CD4-positive, alpha-beta T cell (primary cell): ENCODE measurements around the gene TARS3. TPM values are rescaled to one million over a fixed set of nuclear protein-coding genes. Genes with fewer than 3 reads are reported as not detected.

Experiments
- ATAC-seq: fragments of 200-7000 bp; cut with Tn5 transposase; one replicate; pipeline ENCODE4 v1.10.0; 2022; ENCODE audit warnings: mild to moderate bottlenecking; ENCODE audit not compliant: poor library complexity
- CTCF ChIA-PET: fragments of 350-600 bp; sonication (Branson Sonifier 250); formaldehyde crosslinking; loops from one replicate; lab custom pipeline; 2021; ENCODE audit warnings: antibody characterized with exemption, inconsistent platforms; lab: Charles Lee
- POLR2A ChIA-PET: fragments of 350-600 bp; sonication (Branson Sonifier 250); formaldehyde crosslinking; loops from one replicate; lab custom pipeline; 2021; ENCODE audit warnings: antibody characterized with exemption, inconsistent platforms; lab: Charles Lee
- DNase-seq, 14 experiments: peaks; one replicate each; pipeline ENCODE4 v3.0.0-alpha.2; 2013 to 2020; ENCODE audit warnings: mixed read lengths in 2 of 14
- H3K27ac ChIP-seq, 2 donors: one replicate each; pipeline versions ENCODE4 v1.5.1 to v1.7.0; 2013; ENCODE audit warnings: low read length in 2 of 2, low read depth in 1 of 2, mild to moderate bottlenecking in 1 of 2
- H3K27me3 ChIP-seq, 2 experiments: 1 replicate in 1 of 2; 2 replicates in 1 of 2; pipeline versions ENCODE4 v1.6.1 to v1.7.0; 2013; ENCODE audit warnings: low read length in 2 of 2, control low read depth in 1 of 2, mild to moderate bottlenecking in 1 of 2, moderate library complexity in 1 of 2; ENCODE audit not compliant: insufficient read depth in 2 of 2, control insufficient read depth in 1 of 2
- H3K36me3 ChIP-seq: one replicate; pipeline ENCODE4 v1.6.1; 2013; ENCODE audit warnings: low read length, control low read depth; ENCODE audit not compliant: insufficient read depth
- H3K4me1 ChIP-seq: one replicate; pipeline ENCODE4 v1.6.1; 2013; ENCODE audit warnings: low read length, control low read depth; ENCODE audit not compliant: insufficient read depth
- H3K4me3 ChIP-seq: one replicate; pipeline ENCODE4 v1.5.1; 2013; ENCODE audit warnings: mild to moderate bottlenecking, low read length, moderate library complexity
- H3K9me3 ChIP-seq, 2 experiments: 1 replicate in 1 of 2; 2 replicates in 1 of 2; pipeline versions ENCODE4 v1.6.1 to v1.7.0; 2013; ENCODE audit warnings: low read length in 2 of 2, mild to moderate bottlenecking in 2 of 2, control low read depth in 1 of 2, moderate library complexity in 1 of 2; ENCODE audit not compliant: control insufficient read depth in 1 of 2, insufficient read depth in 1 of 2
- H3K27ac Mint-ChIP-seq: one replicate; pipeline ENCODE4 v1.8.0; 2020; ENCODE audit warnings: mixed read lengths
- H3K27me3 Mint-ChIP-seq: one replicate; pipeline ENCODE4 v1.8.0; 2021; ENCODE audit warnings: mixed read lengths
- H3K36me3 Mint-ChIP-seq: one replicate; pipeline ENCODE4 v1.8.0; 2021; ENCODE audit warnings: low read depth, mixed read lengths
- H3K4me1 Mint-ChIP-seq: one replicate; pipeline ENCODE4 v1.8.0; 2021; ENCODE audit warnings: low read depth, mixed read lengths
- H3K4me3 Mint-ChIP-seq: one replicate; pipeline ENCODE4 v1.8.0; 2020; ENCODE audit warnings: mild to moderate bottlenecking, mixed read lengths
- H3K9me3 Mint-ChIP-seq: one replicate; pipeline ENCODE4 v1.8.0; 2020; ENCODE audit warnings: mixed read lengths
- intact Hi-C, 2 experiments: fragments of 100-400 bp; cut with DNase I in 1 of 2; cut with micrococcal nuclease in 1 of 2; formaldehyde crosslinking; loops; one replicate each; pipeline versions ENCODE4 v1.15.1 to v1.9.0; 2023 to 2025; cut with DNase I, micrococcal nuclease
- total RNA-seq, 174 experiments: library from RNA in 2 of 174; stranded (reverse) in 2 of 174; gene quantifications; one replicate each; pipeline ENCODE4 v1.2.3 and lab custom pipeline; 2021 to 2026
- TF ChIP-seq, protein P1 (sequence below): fragments of 200-600 bp; IDR thresholded peaks from one replicate; pipeline ENCODE4 v1.8.0; 2022; ENCODE audit warnings: antibody characterized with exemption, mild to moderate bottlenecking

The TARS3 gene
- total RNA-seq, 2 experiments from 2014 or later, result 16.6 to 18.1 TPM

DNA sequence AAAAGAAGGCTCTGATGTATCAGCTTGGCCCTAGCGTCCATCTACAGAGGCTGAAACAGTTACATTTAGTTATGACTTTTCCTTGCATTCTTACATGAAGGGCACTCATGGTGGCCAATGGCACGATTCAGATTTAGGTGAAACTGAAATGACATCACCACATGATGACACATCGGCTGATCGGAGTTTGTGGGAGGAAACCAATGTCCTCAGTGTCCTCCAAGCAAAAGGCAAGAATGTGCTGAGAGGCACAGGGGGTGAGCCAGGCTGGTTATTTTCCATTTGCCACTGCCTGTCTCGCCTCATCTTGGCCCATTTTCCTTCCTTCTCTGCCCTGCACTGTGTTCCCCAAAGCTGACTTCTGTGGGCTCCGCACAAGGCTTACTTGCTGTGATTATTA, 34.4 kb downstream of the TARS3 start:
- Mint-ChIP-seq H3K4me3 (no peak overlapping the region), H3K27ac (no peak overlapping the region), H3K27me3 (no peaks in the 10 kb centered on the region), H3K4me1 (no peaks in the 10 kb centered on the region), H3K36me3 (peaks cover 78% of the 10 kb centered on the region), H3K9me3 (no peaks in the 10 kb centered on the region)
- Histone ChIP-seq H3K4me3 (no peak overlapping the region), H3K4me1 (no peaks in the 10 kb centered on the region), H3K27ac (no peak overlapping the region), H3K9me3 (no peaks in the 10 kb centered on the region), H3K36me3 (peaks cover 59% of the 10 kb centered on the region), H3K27me3 (no peaks in the 10 kb centered on the region)
- no peak for ATAC-seq
- ChIA-PET CTCF (no interaction called here), POLR2A (no interaction called here)
- TF ChIP-seq, protein P1, sequence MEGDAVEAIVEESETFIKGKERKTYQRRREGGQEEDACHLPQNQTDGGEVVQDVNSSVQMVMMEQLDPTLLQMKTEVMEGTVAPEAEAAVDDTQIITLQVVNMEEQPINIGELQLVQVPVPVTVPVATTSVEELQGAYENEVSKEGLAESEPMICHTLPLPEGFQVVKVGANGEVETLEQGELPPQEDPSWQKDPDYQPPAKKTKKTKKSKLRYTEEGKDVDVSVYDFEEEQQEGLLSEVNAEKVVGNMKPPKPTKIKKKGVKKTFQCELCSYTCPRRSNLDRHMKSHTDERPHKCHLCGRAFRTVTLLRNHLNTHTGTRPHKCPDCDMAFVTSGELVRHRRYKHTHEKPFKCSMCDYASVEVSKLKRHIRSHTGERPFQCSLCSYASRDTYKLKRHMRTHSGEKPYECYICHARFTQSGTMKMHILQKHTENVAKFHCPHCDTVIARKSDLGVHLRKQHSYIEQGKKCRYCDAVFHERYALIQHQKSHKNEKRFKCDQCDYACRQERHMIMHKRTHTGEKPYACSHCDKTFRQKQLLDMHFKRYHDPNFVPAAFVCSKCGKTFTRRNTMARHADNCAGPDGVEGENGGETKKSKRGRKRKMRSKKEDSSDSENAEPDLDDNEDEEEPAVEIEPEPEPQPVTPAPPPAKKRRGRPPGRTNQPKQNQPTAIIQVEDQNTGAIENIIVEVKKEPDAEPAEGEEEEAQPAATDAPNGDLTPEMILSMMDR, result no peak
- no peak for DNase-seq
- intact Hi-C loops, result no loop called here

DNA sequence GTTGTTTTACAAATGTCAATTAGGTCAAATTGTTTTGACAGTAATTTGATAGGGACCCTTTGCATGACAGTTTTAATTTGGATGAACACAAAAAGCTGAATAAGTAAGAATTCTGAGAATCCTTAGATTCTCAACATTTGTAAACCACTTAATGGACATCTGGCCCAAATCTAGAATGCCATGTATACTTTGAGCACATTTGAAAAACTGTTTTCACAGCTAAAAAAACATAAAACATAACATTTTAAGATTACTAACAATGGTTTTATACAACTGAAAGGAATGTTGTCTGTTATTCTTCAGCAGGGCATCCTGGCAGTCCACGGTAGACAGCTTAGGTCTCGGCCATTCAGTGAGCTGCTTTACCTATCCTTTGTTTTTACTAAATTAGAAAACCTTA, 37.6 kb downstream of the TARS3 start:
- no peaks in the 10 kb centered on the region for H3K27me3 ChIP-seq
- Mint-ChIP-seq H3K27me3 (no peaks in the 10 kb centered on the region), H3K4me1 (no peaks in the 10 kb centered on the region), H3K36me3 (peaks cover 83% of the 10 kb centered on the region), H3K27ac (no peak overlapping the region), H3K9me3 (no peaks in the 10 kb centered on the region), H3K4me3 (no peak overlapping the region)
- H3K9me3 ChIP-seq, result no peaks in the 10 kb centered on the region
- H3K4me3 ChIP-seq, result no peak overlapping the region
- CTCF ChIA-PET, result no interaction called here
- H3K27ac ChIP-seq, result no peak overlapping the region
- DNase-seq (no peak), ATAC-seq (no peak)
- no peaks in the 10 kb centered on the region for H3K4me1 ChIP-seq
- TF ChIP-seq, protein P1, result no peak
- POLR2A ChIA-PET, result no interaction called here
- H3K36me3 ChIP-seq, result peaks cover 64% of the 10 kb centered on the region
- intact Hi-C loops, result no loop called here

DNA sequence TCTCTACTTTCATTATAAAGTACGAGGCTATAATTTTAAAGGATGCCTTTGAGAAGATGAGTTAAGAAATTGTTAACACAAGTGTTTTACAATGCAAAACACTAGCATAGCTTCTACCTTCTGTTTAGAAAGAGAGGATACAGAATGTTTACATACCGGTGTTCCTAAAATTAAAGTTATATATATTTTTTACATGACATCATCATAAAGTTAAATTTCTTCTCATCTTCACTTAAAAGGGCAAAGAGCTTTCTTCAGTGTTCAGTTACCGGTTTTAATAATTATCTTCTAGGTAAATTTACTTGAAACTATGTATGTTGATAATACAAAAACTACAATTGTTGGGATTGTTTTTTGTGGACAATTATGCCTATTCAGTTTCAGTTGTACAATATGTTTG, 39.4 kb downstream of the TARS3 start:
- Mint-ChIP-seq H3K4me3 (no peak overlapping the region), H3K4me1 (no peaks in the 10 kb centered on the region), H3K9me3 (no peaks in the 10 kb centered on the region), H3K27ac (no peak overlapping the region), H3K27me3 (no peaks in the 10 kb centered on the region), H3K36me3 (peaks cover 91% of the 10 kb centered on the region)
- no peak overlapping the region for H3K4me3 ChIP-seq
- CTCF ChIA-PET, result no interaction called here
- no peak for DNase-seq
- H3K4me1 ChIP-seq, result no peaks in the 10 kb centered on the region
- no peak for ATAC-seq
- TF ChIP-seq, protein P1, result no peak
- no peaks in the 10 kb centered on the region for H3K27me3 ChIP-seq
- intact Hi-C loops, result no loop called here
- H3K36me3 ChIP-seq, result peaks cover 71% of the 10 kb centered on the region
- no peak overlapping the region for H3K27ac ChIP-seq
- POLR2A ChIA-PET, result no interaction called here
- H3K9me3 ChIP-seq, result no peaks in the 10 kb centered on the region
